SU-DHL-6 (cell line): ENCODE data around the gene SPG7.

Experiments
- H2AFZ ChIP-seq: fragments of 200-600 bp; sonication (generic); 2 replicates; pipeline ENCODE4 v1.6.1; 2014; ENCODE audit warnings: low read depth, mild to moderate bottlenecking, moderate library complexity, mixed read lengths, antibody characterized with exemption, low read length; ENCODE audit not compliant: severe bottlenecking
- H3F3A ChIP-seq: fragments of 200-600 bp; shearing (Covaris generic); 2 replicates; pipeline ENCODE4 v1.6.0; 2016; ENCODE audit warnings: antibody characterized with exemption, mild to moderate bottlenecking; ENCODE audit not compliant: insufficient read depth
- H3K27ac ChIP-seq: fragments of 200-600 bp; sonication (generic); 2 replicates; pipeline ENCODE4 v1.5.1; 2016; ENCODE audit warnings: low read depth, mild to moderate bottlenecking, low read length, moderate library complexity, mixed read lengths
- H3K27me3 ChIP-seq: fragments of 200-600 bp; sonication (generic), shearing (Covaris generic); 2 replicates; pipeline ENCODE4 v1.6.0; 2014; ENCODE audit warnings: mild to moderate bottlenecking, low read length
- H3K36me3 ChIP-seq: fragments of 200-600 bp; sonication (generic); 2 replicates; pipeline ENCODE4 v1.6.1; 2014; ENCODE audit warnings: mild to moderate bottlenecking, low read length, mixed read lengths
- H3K4me2 ChIP-seq: fragments of 300-600, 200-600 bp; shearing (Covaris generic), sonication (generic); 2 replicates; pipeline ENCODE4 v1.6.0; 2014; ENCODE audit warnings: low read length, low read depth, mild to moderate bottlenecking; ENCODE audit not compliant: poor library complexity, severe bottlenecking
- H3K4me3 ChIP-seq: fragments of 200-600 bp; sonication (generic); 2 replicates; pipeline ENCODE4 v1.5.1; 2014; ENCODE audit warnings: antibody characterized with exemption, low read length, mild to moderate bottlenecking, mixed read lengths; ENCODE audit not compliant: insufficient read depth, poor library complexity, severe bottlenecking
- H3K79me2 ChIP-seq: fragments of 200-600 bp; sonication (generic); 2 replicates; pipeline ENCODE4 v1.6.1; 2014; ENCODE audit warnings: mild to moderate bottlenecking, low read length, moderate library complexity; ENCODE audit not compliant: insufficient read depth
- H3K9ac ChIP-seq: fragments of 200-600 bp; sonication (generic); 2 replicates; pipeline ENCODE4 v1.7.0; 2014; ENCODE audit warnings: mild to moderate bottlenecking, low read length
- H3K9me2 ChIP-seq: fragments of 200-600 bp; sonication (generic); replicated peaks from 2 replicates; pipeline ENCODE4 v1.6.1; 2014; ENCODE audit warnings: low read length; ENCODE audit not compliant: insufficient read depth
- H3K9me3 ChIP-seq: fragments of 200-600 bp; sonication (generic); 2 replicates; pipeline ENCODE4 v1.6.1; 2014; ENCODE audit warnings: low read length, mixed read lengths; ENCODE audit not compliant: insufficient read depth
- H4K20me1 ChIP-seq: fragments of 200-600 bp; sonication (generic); 2 replicates; pipeline ENCODE4 v1.6.1; 2014; ENCODE audit warnings: low read depth, mild to moderate bottlenecking, antibody characterized with exemption, low read length, moderate library complexity, mixed read lengths
- CTCF ChIP-seq: fragments of 200-600 bp; sonication (generic); IDR thresholded peaks from one replicate; pipeline ENCODE4 v1.5.1; 2017; ENCODE audit warnings: antibody characterized with exemption, mild to moderate bottlenecking, low read length, moderate library complexity; ENCODE audit not compliant: insufficient read depth, poor library complexity, severe bottlenecking
- EZH2phosphoT487 ChIP-seq: fragments of 200-600 bp; sonication (generic), shearing (Covaris generic); conservative IDR thresholded peaks from 2 replicates; pipeline ENCODE4 v1.6.1; 2018; ENCODE audit warnings: mild to moderate bottlenecking, antibody characterized with exemption, low read length, moderate library complexity, mixed read lengths

The SPG7 gene

GRCh38 chr16:89529097-89529496 lies 20.9 kb downstream of the SPG7 start:
- H3K9ac ChIP-seq, result no peak overlapping the region
- H3K9me3 ChIP-seq, result no peaks in the 10 kb centered on the region
- H3K27me3 ChIP-seq, result no peaks in the 10 kb centered on the region
- no peak overlapping the region for H3K4me2 ChIP-seq
- H3K9me2 ChIP-seq, result no peaks in the 10 kb centered on the region
- TF ChIP-seq CTCF (no peak), EZH2phosphoT487 (no peak)
- H4K20me1 ChIP-seq, result no peaks in the 10 kb centered on the region
- no peaks in the 10 kb centered on the region for H3F3A ChIP-seq
- no peaks in the 10 kb centered on the region for H3K79me2 ChIP-seq
- no peak overlapping the region for H3K27ac ChIP-seq
- H3K36me3 ChIP-seq, result no peaks in the 10 kb centered on the region; the same call in 1 of the 2 replicates
- no peak overlapping the region for H3K4me3 ChIP-seq
- H2AFZ ChIP-seq, result no peak overlapping the region

- no peak overlapping the region for H3K27ac ChIP-seq
- no peak for TF ChIP-seq EZH2phosphoT487
- TF ChIP-seq CTCF, result no peak
- H3K4me3 ChIP-seq, result no peak overlapping the region
- no peak overlapping the region for H2AFZ ChIP-seq
- H3K79me2 ChIP-seq, result no peaks in the 10 kb centered on the region
- H3K9me3 ChIP-seq, result no peaks in the 10 kb centered on the region
- no peaks in the 10 kb centered on the region for H3K9me2 ChIP-seq
- no peaks in the 10 kb centered on the region; the same call in 1 of the 2 replicates for H3K36me3 ChIP-seq
- H3K9ac ChIP-seq, result no peak overlapping the region
- H3K4me2 ChIP-seq, result no peak overlapping the region
- H3F3A ChIP-seq, result no peaks in the 10 kb centered on the region
- H3K27me3 ChIP-seq, result no peaks in the 10 kb centered on the region
- no peaks in the 10 kb centered on the region for H4K20me1 ChIP-seq
These were observed 22.5 kb downstream of the SPG7 start for GRCh38 chr16:89530401-89531381.

DNA sequence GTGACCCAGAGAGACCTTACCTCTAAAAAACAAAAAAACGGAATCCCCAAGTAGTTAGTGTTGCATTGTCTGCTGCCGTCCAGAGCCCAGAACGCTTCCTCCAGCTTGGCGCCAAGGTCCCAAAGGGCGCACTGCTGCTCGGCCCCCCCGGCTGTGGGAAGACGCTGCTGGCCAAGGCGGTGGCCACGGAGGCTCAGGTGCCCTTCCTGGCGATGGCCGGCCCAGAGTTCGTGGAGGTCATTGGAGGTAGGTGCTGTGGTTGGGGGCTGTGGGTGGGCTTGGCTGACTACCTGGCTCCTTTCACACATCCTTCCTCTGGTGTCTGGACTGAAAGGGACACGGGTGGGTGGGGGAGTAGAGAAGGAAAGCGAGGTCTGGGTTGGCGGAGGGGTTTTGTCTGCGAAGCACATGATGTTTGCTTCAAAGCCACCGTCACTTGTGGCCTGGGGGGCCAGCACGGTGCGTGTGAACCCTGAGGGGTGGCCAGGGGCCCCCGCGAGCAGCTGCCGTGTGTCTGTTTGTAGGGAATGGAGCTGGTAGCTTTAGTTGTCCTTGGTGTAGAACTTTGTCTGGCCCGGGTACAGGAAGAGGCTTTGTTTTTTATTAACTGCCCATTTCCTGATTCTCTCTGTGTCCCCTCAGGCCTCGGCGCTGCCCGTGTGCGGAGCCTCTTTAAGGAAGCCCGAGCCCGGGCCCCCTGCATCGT lies 23.8 kb downstream of the SPG7 start:
- Histone ChIP-seq H3F3A (no peaks in the 10 kb centered on the region), H3K79me2 (no peaks in the 10 kb centered on the region), H3K9me2 (no peaks in the 10 kb centered on the region), H3K36me3 (no peaks in the 10 kb centered on the region; the same call in 1 of the 2 replicates), H3K4me3 (no peak overlapping the region), H3K4me2 (no peak overlapping the region), H2AFZ (no peak overlapping the region), H3K27ac (no peak overlapping the region), H3K9ac (no peak overlapping the region), H3K9me3 (no peaks in the 10 kb centered on the region), H4K20me1 (no peaks in the 10 kb centered on the region), H3K27me3 (no peaks in the 10 kb centered on the region)
- TF ChIP-seq EZH2phosphoT487 (no peak), CTCF (no peak)
